Retina (tissue), 1 donor: ENCODE results near the gene KCNS1.

Experiments
- DNase-seq: peaks from one replicate; pipeline ENCODE4 v3.0.0-alpha.2; 2016

Gene KCNS1

GRCh38 chr20:45044601-45045000 lies 56.3 kb downstream of the KCNS1 start:
- no peak for DNase-seq

GRCh38 chr20:45044084-45044573 lies 56.8 kb downstream of the KCNS1 start:
- peak; percentile 53 for DNase-seq

- DNase-seq: no peak
These were observed 57.9 kb downstream of the KCNS1 start for GRCh38 chr20:45042978-45043377.
